Peyer's patch (tissue), 4 donors: ENCODE measurements around the gene PXDC1.

Source experiments
- CTCF ChIP-seq, 6 experiments: fragments of 450-650 bp in 4 of 6; fragments of 200-600 bp in 2 of 6; sonication (generic) in 1 of 6; IDR thresholded peaks; one replicate each; pipeline ENCODE4 v1.5.1; 2017 to 2019; ENCODE audit warnings: antibody characterized with exemption in 6 of 6, mild to moderate bottlenecking in 3 of 6, moderate library complexity in 1 of 6
- POLR2A ChIP-seq, 2 donors: fragments of 450-650 bp; IDR thresholded peaks; one replicate each; pipeline ENCODE4 v1.5.1; 2017; ENCODE audit warnings: antibody characterized with exemption in 2 of 2, mild to moderate bottlenecking in 2 of 2, moderate library complexity in 2 of 2

- TF ChIP-seq CTCF (IDR thresholded peaks at IDR 0.05): no peak
- no peak for TF ChIP-seq POLR2A (IDR thresholded peaks at IDR 0.05)
Measured at GRCh38 chr6:3737149-3737830, 14.2 kb downstream of the PXDC1 start.
